Measurements from ENCODE around the gene MYO6. TPM values are rescaled to one million over a fixed set of nuclear protein-coding genes. Genes with fewer than 3 reads are reported as not detected.

The MYO6 gene
- total RNA-seq, 4 donors from 2014 or later, result 26.1 to 38.0 (median 34.8) TPM

DNA sequence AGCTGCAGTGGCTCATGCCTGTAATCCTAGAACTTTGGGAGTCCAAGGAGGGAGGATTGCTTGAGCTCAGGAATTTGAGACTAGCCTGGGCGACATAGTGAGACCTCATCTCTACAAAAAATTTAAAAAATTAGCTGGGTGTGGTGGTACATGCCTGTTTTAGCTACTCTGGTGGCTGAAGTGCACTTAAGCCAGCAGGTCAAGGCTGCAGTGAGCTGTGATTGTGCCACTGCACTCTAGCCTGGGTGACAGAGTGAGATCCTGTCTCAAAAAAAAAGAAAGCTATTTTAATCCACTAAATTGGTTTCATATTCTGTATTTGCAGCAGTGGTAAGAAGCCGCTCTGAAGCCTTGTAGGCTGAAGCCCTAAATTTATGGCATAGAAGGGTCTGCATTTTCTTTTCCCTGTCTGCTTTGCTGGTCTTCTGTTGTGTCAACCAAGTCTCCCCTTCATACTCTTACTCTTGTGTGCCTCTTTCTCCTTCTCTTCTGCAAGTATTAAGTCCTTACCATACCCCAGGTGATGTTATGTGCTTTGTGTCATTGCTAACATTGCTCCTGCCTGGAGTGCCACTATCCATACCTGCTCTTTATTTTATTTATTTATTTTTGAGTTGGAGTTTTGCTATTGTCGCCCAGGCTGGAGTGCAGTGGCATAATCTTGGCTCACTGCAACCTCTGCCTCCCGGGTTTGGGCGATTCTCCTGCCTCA lies 70.9 kb downstream of the MYO6 start:
- no peak for DNase-seq (ENCODE audit: low spot score in 2 of 2)
- 87 to 88% methylated on average over 5 of the region's 5 CpGs for WGBS, 2 donors
- intact Hi-C loops (cut with DNase I; ENCODE audit: low total_unique reads), result no loop called here
- no peak for TF ChIP-seq POLR2A (IDR thresholded peaks at IDR 0.05)
- TF ChIP-seq, protein P1, sequence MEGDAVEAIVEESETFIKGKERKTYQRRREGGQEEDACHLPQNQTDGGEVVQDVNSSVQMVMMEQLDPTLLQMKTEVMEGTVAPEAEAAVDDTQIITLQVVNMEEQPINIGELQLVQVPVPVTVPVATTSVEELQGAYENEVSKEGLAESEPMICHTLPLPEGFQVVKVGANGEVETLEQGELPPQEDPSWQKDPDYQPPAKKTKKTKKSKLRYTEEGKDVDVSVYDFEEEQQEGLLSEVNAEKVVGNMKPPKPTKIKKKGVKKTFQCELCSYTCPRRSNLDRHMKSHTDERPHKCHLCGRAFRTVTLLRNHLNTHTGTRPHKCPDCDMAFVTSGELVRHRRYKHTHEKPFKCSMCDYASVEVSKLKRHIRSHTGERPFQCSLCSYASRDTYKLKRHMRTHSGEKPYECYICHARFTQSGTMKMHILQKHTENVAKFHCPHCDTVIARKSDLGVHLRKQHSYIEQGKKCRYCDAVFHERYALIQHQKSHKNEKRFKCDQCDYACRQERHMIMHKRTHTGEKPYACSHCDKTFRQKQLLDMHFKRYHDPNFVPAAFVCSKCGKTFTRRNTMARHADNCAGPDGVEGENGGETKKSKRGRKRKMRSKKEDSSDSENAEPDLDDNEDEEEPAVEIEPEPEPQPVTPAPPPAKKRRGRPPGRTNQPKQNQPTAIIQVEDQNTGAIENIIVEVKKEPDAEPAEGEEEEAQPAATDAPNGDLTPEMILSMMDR (IDR thresholded peaks at IDR 0.05), result no peak
- H3K4me3 ChIP-seq (ENCODE audit: low read depth, poor library complexity, severe bottlenecking), result no peak overlapping the region

DNA sequence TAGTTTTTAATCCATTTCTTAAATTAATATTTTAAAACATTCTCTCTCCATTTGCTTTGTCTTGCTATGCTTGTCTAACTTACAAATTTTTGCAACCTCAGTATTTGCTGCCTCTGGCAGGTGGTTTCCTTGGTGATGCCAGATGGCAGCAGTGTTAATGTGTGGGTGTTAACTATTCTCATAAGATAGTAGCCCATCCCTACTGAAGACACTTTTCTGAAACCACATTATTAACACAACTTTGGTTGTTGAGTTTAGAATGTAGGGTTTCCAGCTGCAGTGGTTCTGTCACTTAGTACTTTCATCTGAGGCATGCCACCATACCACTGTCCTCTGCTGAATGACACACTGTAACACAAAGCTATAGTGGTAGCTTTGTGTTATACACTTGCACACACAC lies 75.1 kb downstream of the MYO6 start:
- DNase-seq (ENCODE audit: low spot score in 2 of 2), result no peak
- intact Hi-C loops (cut with DNase I; ENCODE audit: low total_unique reads), result no loop called here
- no peak for TF ChIP-seq POLR2A (IDR thresholded peaks at IDR 0.05)
- TF ChIP-seq, protein P1 (IDR thresholded peaks at IDR 0.05), result no peak
- H3K4me3 ChIP-seq (ENCODE audit: low read depth, poor library complexity, severe bottlenecking), result no peak overlapping the region

DNA sequence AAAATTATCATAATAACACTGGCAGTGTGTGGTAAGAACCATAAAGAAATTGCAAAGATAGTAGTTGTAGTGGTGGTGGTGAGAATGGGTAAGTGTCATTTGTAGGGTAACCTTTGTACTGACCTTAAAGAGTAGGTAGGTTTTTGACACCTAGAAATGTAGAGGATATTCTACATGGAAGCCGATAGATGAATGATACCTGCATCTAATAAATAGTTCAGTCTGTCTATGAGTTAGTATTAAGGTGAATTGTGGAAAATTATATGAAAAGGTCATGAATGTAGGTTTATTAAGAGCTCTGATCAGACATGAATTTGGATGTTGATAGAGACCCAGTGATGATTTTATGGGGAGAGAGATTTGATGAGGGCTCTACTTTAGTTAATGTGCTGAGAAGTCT lies 78.1 kb downstream of the MYO6 start:
- no peak for DNase-seq (ENCODE audit: low spot score in 2 of 2)
- intact Hi-C loops (cut with DNase I; ENCODE audit: low total_unique reads), result no loop called here
- WGBS, 2 donors, result 84 to 97% methylated on average over 1 of the region's 1 CpG
- TF ChIP-seq, protein P1 (IDR thresholded peaks at IDR 0.05), result no peak
- no peak for TF ChIP-seq POLR2A (IDR thresholded peaks at IDR 0.05)
- H3K4me3 ChIP-seq (ENCODE audit: low read depth, poor library complexity, severe bottlenecking), result no peak overlapping the region

DNA sequence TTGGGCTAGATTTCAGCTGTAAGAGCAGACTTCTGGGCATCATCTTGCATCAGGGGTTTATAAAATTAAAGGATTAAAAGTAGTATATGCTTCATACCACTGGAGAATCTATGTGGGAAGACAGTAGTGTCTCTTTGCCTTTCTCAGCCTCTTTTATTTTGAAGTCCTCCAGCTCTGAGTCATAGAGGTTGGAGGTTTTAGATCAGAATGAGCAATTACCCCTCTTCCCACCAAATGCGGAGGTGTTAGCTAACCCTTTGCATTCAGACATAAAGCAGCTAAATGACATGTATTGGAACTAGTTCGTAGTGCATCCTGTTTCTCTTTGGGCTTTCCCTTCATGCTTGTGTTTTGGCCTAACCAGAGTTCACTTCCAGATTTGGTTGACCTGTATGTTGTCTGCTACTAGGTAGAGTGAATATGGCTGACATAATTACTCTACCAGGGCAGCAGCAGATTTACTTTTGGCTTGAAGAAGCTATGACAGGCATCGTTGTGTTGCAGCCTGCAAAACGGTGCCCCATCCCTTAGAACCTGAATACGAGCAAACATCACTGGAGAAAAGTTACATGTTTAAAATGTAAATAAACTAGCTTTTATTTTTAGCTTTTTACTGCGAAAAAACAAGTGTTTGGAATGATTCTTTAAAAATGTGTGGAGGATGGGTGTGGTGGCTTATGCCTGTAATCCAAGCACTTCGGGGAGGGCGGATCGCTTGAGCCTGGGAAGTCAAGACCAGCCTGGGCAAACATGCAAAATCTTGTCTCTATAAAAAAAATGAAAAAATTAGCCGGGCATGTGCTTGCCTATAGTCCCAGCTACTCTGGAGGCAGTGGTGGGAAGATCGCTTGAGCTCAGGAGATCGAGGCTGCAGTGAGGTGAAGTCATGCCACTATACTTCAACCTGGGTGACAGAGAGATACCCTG lies 82.2 kb downstream of the MYO6 start:
- 33 to 36% methylated on average over 12 of the region's 12 CpGs for WGBS, 2 donors
- DNase-seq (ENCODE audit: low spot score in 2 of 2), result no peak
- TF ChIP-seq POLR2A (IDR thresholded peaks at IDR 0.05), result no peak
- TF ChIP-seq, protein P1 (IDR thresholded peaks at IDR 0.05), result no peak
- intact Hi-C loops (cut with DNase I; ENCODE audit: low total_unique reads), result no loop called here
- H3K4me3 ChIP-seq (ENCODE audit: low read depth, poor library complexity, severe bottlenecking), result no peak overlapping the region

DNA sequence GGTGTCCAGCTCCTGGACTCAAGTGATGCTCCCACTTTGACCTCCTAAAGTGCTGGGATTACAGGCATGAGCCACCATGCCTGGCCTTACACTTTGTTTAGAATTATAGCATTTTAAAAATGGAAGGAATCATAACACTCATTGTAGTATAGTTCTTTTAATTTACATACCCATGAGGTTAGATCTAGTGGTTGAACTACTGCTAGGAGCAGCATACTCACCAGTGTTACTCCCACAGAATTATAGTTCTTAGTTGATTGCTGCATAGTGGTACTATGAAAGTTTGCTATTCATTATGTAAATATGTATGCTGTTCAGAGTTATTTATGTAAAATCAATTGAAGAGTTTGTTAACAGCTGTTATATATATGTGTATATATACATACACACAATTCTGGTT lies 85.4 kb downstream of the MYO6 start:
- H3K4me3 ChIP-seq (ENCODE audit: low read depth, poor library complexity, severe bottlenecking), result no peak overlapping the region
- intact Hi-C loops (cut with DNase I; ENCODE audit: low total_unique reads), result no loop called here
- no peak for DNase-seq (ENCODE audit: low spot score in 2 of 2)
- TF ChIP-seq POLR2A (IDR thresholded peaks at IDR 0.05), result no peak
- TF ChIP-seq, protein P1 (IDR thresholded peaks at IDR 0.05), result no peak

All from lower leg skin (tissue), 4 donors.